GM21737 (cell line): ENCODE data around the gene COL8A2.

Source experiments
- ATAC-seq: cut with Tn5 transposase; IDR thresholded peaks from one replicate; pipeline ENCODE4 v1.9.1; 2021; ENCODE audit warnings: mild to moderate bottlenecking, moderate library complexity; ENCODE audit not compliant: unreplicated experiment

COL8A2 gene

GRCh38 chr1:36092166-36092797 lies 32.7 kb downstream of the COL8A2 start:
- no peak for ATAC-seq

- no peak for ATAC-seq
Observed at GRCh38 chr1:36091698-36092097, 33.3 kb downstream of the COL8A2 start.

GRCh38 chr1:36091141-36091540 lies 33.9 kb downstream of the COL8A2 start:
- no peak for ATAC-seq

GRCh38 chr1:36089393-36090121 lies 35.5 kb downstream of the COL8A2 start:
- ATAC-seq, result no peak

- peak; percentile 68 for ATAC-seq
Observed at GRCh38 chr1:36088577-36089392, 36.2 kb downstream of the COL8A2 start, which contains the start of gene ADPRS. Gene ADPRS (plus strand): TSS chr1:36088892. CDS start chr1:36088905, 13 bp downstream.

- no peak for ATAC-seq
Observed at GRCh38 chr1:36088265-36088576, 36.8 kb downstream of the COL8A2 start.

GRCh38 chr1:36087233-36088123 lies 37.5 kb downstream of the COL8A2 start:
- ATAC-seq, result no peak

- no peak for ATAC-seq
Observed at GRCh38 chr1:36086529-36087232, 38.3 kb downstream of the COL8A2 start.

- ATAC-seq, result no peak
Observed at GRCh38 chr1:36085686-36086526, 39.1 kb downstream of the COL8A2 start.

- no peak for ATAC-seq
Observed at GRCh38 chr1:36085126-36085525, 39.9 kb downstream of the COL8A2 start.

- ATAC-seq, result no peak
Observed at GRCh38 chr1:36084497-36085115, 40.4 kb downstream of the COL8A2 start.

- no peak for ATAC-seq
Observed at GRCh38 chr1:36083635-36084496, 41.2 kb downstream of the COL8A2 start, which contains the start of gene TEKT2. Gene TEKT2 (plus strand): TSS chr1:36084094. CDS start chr1:36084922, 828 bp downstream.

- no peak for ATAC-seq
Observed at GRCh38 chr1:36083219-36083618, 41.8 kb downstream of the COL8A2 start.

- ATAC-seq, result no peak
Observed at GRCh38 chr1:36081926-36082485, 43.0 kb downstream of the COL8A2 start.

GRCh38 chr1:36080801-36081200 lies 44.2 kb downstream of the COL8A2 start:
- ATAC-seq, result no peak

GRCh38 chr1:36080236-36080635 lies 44.8 kb downstream of the COL8A2 start:
- no peak for ATAC-seq

- no peak for ATAC-seq
Observed at GRCh38 chr1:36076979-36077573, 47.9 kb downstream of the COL8A2 start.
